Loucy (cell line): Measurements from ENCODE around the gene BLID.

Experiments used
- H2AFZ ChIP-seq: fragments of 200-600 bp; sonication (generic); 2 replicates; pipeline ENCODE4 v1.6.0; 2016; ENCODE audit warnings: antibody characterized with exemption, mild to moderate bottlenecking, low read length, moderate library complexity
- H3F3A ChIP-seq: fragments of 200-600 bp; 2 replicates; pipeline ENCODE4 v1.6.0; 2016; ENCODE audit warnings: antibody characterized with exemption, low read depth, mild to moderate bottlenecking
- H3K27me3 ChIP-seq: fragments of 200-600 bp; sonication (generic); 2 replicates; pipeline ENCODE4 v1.6.1; 2014; ENCODE audit warnings: low read length, mild to moderate bottlenecking; ENCODE audit not compliant: insufficient read depth, poor library complexity, severe bottlenecking
- H3K36me3 ChIP-seq: fragments of 200-600 bp; sonication (generic); 2 replicates; pipeline ENCODE4 v1.6.1; 2016; ENCODE audit warnings: low read length; ENCODE audit not compliant: insufficient read depth
- H3K4me1 ChIP-seq: fragments of 200-600 bp; sonication (generic); 2 replicates; pipeline ENCODE4 v1.5.1; 2014; ENCODE audit warnings: low read length, mild to moderate bottlenecking; ENCODE audit not compliant: insufficient read depth, poor library complexity, severe bottlenecking
- H3K4me2 ChIP-seq: fragments of 200-600 bp; sonication (generic); 2 replicates; pipeline ENCODE4 v1.6.0; 2014; ENCODE audit warnings: antibody characterized with exemption, low read length, low read depth, mild to moderate bottlenecking; ENCODE audit not compliant: poor library complexity, severe bottlenecking
- H3K4me3 ChIP-seq: fragments of 200-600 bp; sonication (generic); 2 replicates; pipeline ENCODE4 v1.5.1; 2014; ENCODE audit warnings: low read length, mild to moderate bottlenecking, mixed read lengths; ENCODE audit not compliant: poor library complexity, severe bottlenecking
- H3K79me2 ChIP-seq: fragments of 200-600 bp; sonication (generic); 2 replicates; pipeline ENCODE4 v1.6.1; 2014; ENCODE audit warnings: low read length; ENCODE audit not compliant: insufficient read depth
- H3K9ac ChIP-seq: fragments of 200-600 bp; sonication (generic); 2 replicates; pipeline ENCODE4 v1.6.0; 2014; ENCODE audit warnings: mild to moderate bottlenecking, low read depth, low read length, moderate library complexity; ENCODE audit not compliant: poor library complexity, severe bottlenecking
- H3K9me2 ChIP-seq: fragments of 200-600 bp; sonication (generic); replicated peaks from 2 replicates; pipeline ENCODE4 v1.6.1; 2016; ENCODE audit warnings: low read depth, low read length, mixed read lengths
- H3K9me3 ChIP-seq: fragments of 200-600 bp; sonication (generic); 2 replicates; pipeline ENCODE4 v1.6.1; 2014; ENCODE audit warnings: mild to moderate bottlenecking, antibody characterized with exemption, low read length, low read depth; ENCODE audit not compliant: insufficient read depth
- H4K20me1 ChIP-seq: fragments of 200-600 bp; sonication (generic); 2 replicates; pipeline ENCODE4 v1.6.0; 2014; ENCODE audit warnings: antibody characterized with exemption, low read length, mild to moderate bottlenecking; ENCODE audit not compliant: insufficient read depth, poor library complexity, severe bottlenecking
- CTCF ChIP-seq: fragments of 200-600 bp; sonication (generic); conservative IDR thresholded peaks from 2 replicates; pipeline ENCODE4 v1.5.1; 2014; ENCODE audit warnings: mild to moderate bottlenecking, antibody characterized with exemption, low read length
- EZH2phosphoT487 ChIP-seq: fragments of 200-600 bp; IDR thresholded peaks from 2 replicates; pipeline ENCODE4 v1.6.1; 2018; ENCODE audit warnings: antibody characterized with exemption, mild to moderate bottlenecking, moderate library complexity, borderline replicate concordance

The BLID gene

GRCh38 chr11:122138744-122139594, 23.0 kb upstream of the BLID start:
- H3K4me3 ChIP-seq = no peak overlapping the region
- no peaks in the 10 kb centered on the region for H3F3A ChIP-seq
- no peaks in the 10 kb centered on the region for H3K27me3 ChIP-seq
- no peaks in the 10 kb centered on the region for H3K9me2 ChIP-seq
- no peak overlapping the region for H2AFZ ChIP-seq
- no peak overlapping the region for H3K4me2 ChIP-seq
- H3K9ac ChIP-seq = no peak overlapping the region
- no peak for TF ChIP-seq EZH2phosphoT487
- TF ChIP-seq CTCF = no peak
- H3K36me3 ChIP-seq = no peaks in the 10 kb centered on the region
- no peaks in the 10 kb centered on the region for H3K9me3 ChIP-seq
- H3K79me2 ChIP-seq = no peaks in the 10 kb centered on the region
- no peaks in the 10 kb centered on the region for H3K4me1 ChIP-seq
- H4K20me1 ChIP-seq = no peaks in the 10 kb centered on the region

- no peak overlapping the region for H3K4me3 ChIP-seq
- H3F3A ChIP-seq = no peaks in the 10 kb centered on the region
- no peak overlapping the region for H2AFZ ChIP-seq
- no peaks in the 10 kb centered on the region for H3K9me3 ChIP-seq
- H3K4me1 ChIP-seq = no peaks in the 10 kb centered on the region
- TF ChIP-seq EZH2phosphoT487 = no peak
- no peak for TF ChIP-seq CTCF
- no peaks in the 10 kb centered on the region for H3K27me3 ChIP-seq
- H3K9ac ChIP-seq = no peak overlapping the region
- H3K9me2 ChIP-seq = no peaks in the 10 kb centered on the region
- no peak overlapping the region for H3K4me2 ChIP-seq
- H3K79me2 ChIP-seq = no peaks in the 10 kb centered on the region
- H3K36me3 ChIP-seq = no peaks in the 10 kb centered on the region
- H4K20me1 ChIP-seq = no peaks in the 10 kb centered on the region
These were observed 21.2 kb upstream of the BLID start for GRCh38 chr11:122137078-122137793.

- Histone ChIP-seq H3K79me2 (no peaks in the 10 kb centered on the region), H3K4me2 (no peak overlapping the region), H3K27me3 (no peaks in the 10 kb centered on the region), H2AFZ (no peak overlapping the region), H3K9me2 (no peaks in the 10 kb centered on the region), H3K36me3 (no peaks in the 10 kb centered on the region), H4K20me1 (no peaks in the 10 kb centered on the region), H3K9me3 (no peaks in the 10 kb centered on the region), H3K9ac (no peak overlapping the region), H3K4me1 (no peaks in the 10 kb centered on the region), H3K4me3 (no peak overlapping the region), H3F3A (no peaks in the 10 kb centered on the region)
- TF ChIP-seq EZH2phosphoT487 = no peak
- no peak for TF ChIP-seq CTCF
These were observed 15.1 kb upstream of the BLID start for GRCh38 chr11:122131126-122131525.
